Measurements from ENCODE around the gene SUN1. TPM values are rescaled to one million over a fixed set of nuclear protein-coding genes. Genes with fewer than 3 reads are reported as not detected.
"Not testable (repeated sequence)": the region's sequence is repeated elsewhere in the genome, so short reads cannot be mapped to it uniquely, and the experiment has no call there.

SUN1 gene
- polyA plus RNA-seq, 4 donors = 126 to 133 (median 131) TPM

- no peak for DNase-seq (ENCODE audit: low read depth in 4 of 4, low spot score in 3 of 4)
Observed at GRCh38 chr7:916291-916941, 84.1 kb downstream of the SUN1 start.

GRCh38 chr7:917255-918117, 85.2 kb downstream of the SUN1 start:
- no peak for DNase-seq (ENCODE audit: low read depth in 4 of 4, low spot score in 3 of 4)

- no peak for DNase-seq (ENCODE audit: low read depth in 4 of 4, low spot score in 3 of 4)
Observed at GRCh38 chr7:918118-918425, 85.8 kb downstream of the SUN1 start.

- DNase-seq (ENCODE audit: low read depth in 4 of 4, low spot score in 3 of 4) = no peak
Observed at GRCh38 chr7:918441-919113, 86.3 kb downstream of the SUN1 start.

GRCh38 chr7:919114-919442, 86.8 kb downstream of the SUN1 start:
- no peak for DNase-seq (ENCODE audit: low read depth in 4 of 4, low spot score in 3 of 4)

- DNase-seq (ENCODE audit: low read depth in 4 of 4, low spot score in 3 of 4) = no peak
Observed at GRCh38 chr7:919924-920341, 87.7 kb downstream of the SUN1 start.

- DNase-seq (ENCODE audit: low read depth in 4 of 4, low spot score in 3 of 4) = no peak
Observed at GRCh38 chr7:920351-921070, 88.2 kb downstream of the SUN1 start.

GRCh38 chr7:921071-921461, 88.8 kb downstream of the SUN1 start:
- no peak for DNase-seq (ENCODE audit: low read depth in 4 of 4, low spot score in 3 of 4)

- no peak for DNase-seq (ENCODE audit: low read depth in 4 of 4, low spot score in 3 of 4)
Observed at GRCh38 chr7:921581-922333, 89.5 kb downstream of the SUN1 start.

GRCh38 chr7:922334-923107, 90.2 kb downstream of the SUN1 start:
- no peak for DNase-seq (ENCODE audit: low read depth in 4 of 4, low spot score in 3 of 4)

- no peak for DNase-seq (ENCODE audit: low read depth in 4 of 4, low spot score in 3 of 4)
Observed at GRCh38 chr7:923108-924041, 91.1 kb downstream of the SUN1 start.

GRCh38 chr7:924042-924441, 91.8 kb downstream of the SUN1 start:
- DNase-seq (ENCODE audit: low read depth in 4 of 4, low spot score in 3 of 4) = not testable (repeated sequence)

Other genes starting within 250 kb of the SUN1 start
- 10 to 100 TPM; 29.6 to 37.9 (median 33.2) TPM for gene DNAAF5, start 105.8 kb upstream of the SUN1 start, polyA plus RNA-seq (ENCODE audit: insufficient read length in 4 of 4)
- gene PRKAR1B, start 105.2 kb upstream of the SUN1 start, polyA plus RNA-seq (ENCODE audit: insufficient read length in 4 of 4) = 10 to 100 TPM; 34.7 to 47.2 (median 36.6) TPM
- gene GET4, start 44.1 kb downstream of the SUN1 start, polyA plus RNA-seq (ENCODE audit: insufficient read length in 4 of 4) = 10 to 100 TPM; 33.2 to 47.4 (median 39.0) TPM
- 10 to 100 TPM; 14.6 to 18.2 (median 15.1) TPM for gene ADAP1, start 122.2 kb downstream of the SUN1 start, polyA plus RNA-seq (ENCODE audit: insufficient read length in 4 of 4)
- gene COX19, start 143.1 kb downstream of the SUN1 start, polyA plus RNA-seq (ENCODE audit: insufficient read length in 4 of 4) = 10 to 100 TPM; 11.8 to 13.3 (median 12.1) TPM
- gene CYP2W1, start 150.7 kb downstream of the SUN1 start, polyA plus RNA-seq (ENCODE audit: insufficient read length in 4 of 4) = 1 to 10 TPM; 1.2 to 4.0 (median 2.5) TPM
- gene GPR146, start 212.1 kb downstream of the SUN1 start, polyA plus RNA-seq (ENCODE audit: insufficient read length in 4 of 4) = 1 to 10 TPM; 3.0 to 5.4 (median 3.4) TPM

All from right renal pelvis (tissue), 4 donors.